GM12801 (cell line): ENCODE results near the gene EBF3.

Experiments used
- CTCF ChIP-seq: IDR thresholded peaks from one replicate; pipeline ENCODE4 v1.5.1; 2011; ENCODE audit warnings: control low read depth; ENCODE audit not compliant: insufficient read length; ENCODE audit errors: extremely low read depth

Gene EBF3

GRCh38 chr10:129854796-129855705, 109.0 kb downstream of the EBF3 start:
- no peak for TF ChIP-seq CTCF

- no peak for TF ChIP-seq CTCF
Measured at GRCh38 chr10:129854158-129854557, 109.9 kb downstream of the EBF3 start.

- no peak for TF ChIP-seq CTCF
Measured at GRCh38 chr10:129853562-129853903, 110.5 kb downstream of the EBF3 start.

- TF ChIP-seq CTCF = no peak
Measured at GRCh38 chr10:129852829-129853561, 111.1 kb downstream of the EBF3 start.

- TF ChIP-seq CTCF = no peak
Measured at GRCh38 chr10:129851941-129852640, 112.0 kb downstream of the EBF3 start.

- no peak for TF ChIP-seq CTCF
Measured at GRCh38 chr10:129850790-129851189, 113.3 kb downstream of the EBF3 start.

- TF ChIP-seq CTCF = no peak
Measured at GRCh38 chr10:129850316-129850715, 113.8 kb downstream of the EBF3 start.
